GM23248 (cell line): Measurements from ENCODE around the gene MOB3C. TPM values are rescaled to one million over a fixed set of nuclear protein-coding genes. Genes with fewer than 3 reads are reported as not detected.

ENCODE experiments used
- DNase-seq: peaks from one replicate; pipeline ENCODE4 v3.0.0-alpha.2; 2015
- H2AFZ ChIP-seq: fragments of 200-600 bp; sonication (generic); 2 replicates; pipeline ENCODE4 v1.6.1; 2016; ENCODE audit warnings: antibody characterized with exemption
- H3F3A ChIP-seq: fragments of 200-600 bp; sonication (generic); 2 replicates; pipeline ENCODE4 v1.6.1; 2016; ENCODE audit warnings: mild to moderate bottlenecking, antibody characterized with exemption, mixed run types; ENCODE audit not compliant: insufficient read depth
- H3K27ac ChIP-seq: fragments of 200-600 bp; sonication (generic); 2 replicates; pipeline ENCODE4 v1.5.1; 2016; ENCODE audit warnings: mild to moderate bottlenecking
- H3K27me3 ChIP-seq: fragments of 200-600 bp; sonication (generic); replicated peaks from 2 replicates; pipeline ENCODE4 v1.6.1; 2016; ENCODE audit warnings: mild to moderate bottlenecking; ENCODE audit not compliant: insufficient read depth
- H3K36me3 ChIP-seq: fragments of 200-600 bp; sonication (generic); 2 replicates; pipeline ENCODE4 v1.6.1; 2016; ENCODE audit warnings: low read depth, mild to moderate bottlenecking
- H3K4me1 ChIP-seq: fragments of 200-600 bp; sonication (generic); 2 replicates; pipeline ENCODE4 v1.6.1; 2016; ENCODE audit warnings: mild to moderate bottlenecking; ENCODE audit not compliant: insufficient read depth
- H3K4me2 ChIP-seq: fragments of 200-600 bp; sonication (generic); one replicate; pipeline ENCODE4 v1.6.1; 2016; ENCODE audit warnings: mild to moderate bottlenecking; ENCODE audit not compliant: unreplicated experiment
- H3K4me3 ChIP-seq: fragments of 200-600 bp; sonication (generic); 2 replicates; pipeline ENCODE4 v1.5.1; 2016; ENCODE audit warnings: mild to moderate bottlenecking
- H3K79me2 ChIP-seq: fragments of 200-600 bp; sonication (generic); 2 replicates; pipeline ENCODE4 v1.6.1; 2016; ENCODE audit warnings: mild to moderate bottlenecking; ENCODE audit not compliant: insufficient read depth
- H3K9ac ChIP-seq: fragments of 200-600 bp; sonication (generic); 2 replicates; pipeline ENCODE4 v1.6.1; 2016; ENCODE audit warnings: mild to moderate bottlenecking
- H3K9me2 ChIP-seq: fragments of 200-600 bp; sonication (generic); 2 replicates; pipeline ENCODE4 v1.6.1; 2016; ENCODE audit warnings: mixed run types, mild to moderate bottlenecking, moderate library complexity; ENCODE audit not compliant: insufficient read depth
- H3K9me3 ChIP-seq: fragments of 200-600 bp; sonication (generic); one replicate; pipeline ENCODE4 v1.6.1; 2017; ENCODE audit warnings: low read depth
- H4K20me1 ChIP-seq: fragments of 200-600 bp; sonication (generic); 2 replicates; pipeline ENCODE4 v1.6.0; 2016; ENCODE audit not compliant: insufficient read depth
- EZH2 ChIP-seq: fragments of 200-600 bp; sonication (generic); IDR thresholded peaks from 2 replicates; pipeline ENCODE4 v1.6.1; 2018; ENCODE audit warnings: antibody characterized with exemption, mild to moderate bottlenecking; ENCODE audit not compliant: insufficient read depth, poor library complexity, severe bottlenecking
- EZH2phosphoT487 ChIP-seq: fragments of 200-600 bp; sonication (generic); IDR thresholded peaks from 2 replicates; pipeline ENCODE4 v1.6.1; 2018; ENCODE audit warnings: antibody characterized with exemption, moderate library complexity, mild to moderate bottlenecking, low read depth; ENCODE audit not compliant: insufficient read depth
- WGBS, 2 experiments: methylation state at CpG; one replicate each; pipeline ENCODE4 v1.1.6; 2015 to 2017; ENCODE audit warnings: low lambda C conversion rate in 2 of 2, low coverage in 1 of 2; ENCODE audit errors: missing lambda C conversion rate in 2 of 2; 5-methylcytosine and 5-hydroxymethylcytosine counted together
- in situ Hi-C: fragments of 300-500 bp; cut with MboI; formaldehyde crosslinking; loops from 2 replicates; pipeline ENCODE4 v1.15.0; 2020
- polyA plus RNA-seq: library from polyadenylated mRNA; unstranded; fragments of >200 nt; fragmentation: Nextera tagmentation; extraction: Ambion mirVana; gene quantifications from 2 replicates; pipeline ENCODE4 v1.2.1, GENCODE V29; 2016
- total RNA-seq: library from RNA; depleted of rRNA; stranded (reverse); fragments of >200 nt; shearing (Covaris generic); gene quantifications from 2 replicates; pipeline ENCODE4 v1.2.3, GENCODE V29; 2014

The MOB3C gene
- total and polyA plus RNA-seq, 2 experiments from 2014 or later, result 4.7 to 7.0 TPM

DNA sequence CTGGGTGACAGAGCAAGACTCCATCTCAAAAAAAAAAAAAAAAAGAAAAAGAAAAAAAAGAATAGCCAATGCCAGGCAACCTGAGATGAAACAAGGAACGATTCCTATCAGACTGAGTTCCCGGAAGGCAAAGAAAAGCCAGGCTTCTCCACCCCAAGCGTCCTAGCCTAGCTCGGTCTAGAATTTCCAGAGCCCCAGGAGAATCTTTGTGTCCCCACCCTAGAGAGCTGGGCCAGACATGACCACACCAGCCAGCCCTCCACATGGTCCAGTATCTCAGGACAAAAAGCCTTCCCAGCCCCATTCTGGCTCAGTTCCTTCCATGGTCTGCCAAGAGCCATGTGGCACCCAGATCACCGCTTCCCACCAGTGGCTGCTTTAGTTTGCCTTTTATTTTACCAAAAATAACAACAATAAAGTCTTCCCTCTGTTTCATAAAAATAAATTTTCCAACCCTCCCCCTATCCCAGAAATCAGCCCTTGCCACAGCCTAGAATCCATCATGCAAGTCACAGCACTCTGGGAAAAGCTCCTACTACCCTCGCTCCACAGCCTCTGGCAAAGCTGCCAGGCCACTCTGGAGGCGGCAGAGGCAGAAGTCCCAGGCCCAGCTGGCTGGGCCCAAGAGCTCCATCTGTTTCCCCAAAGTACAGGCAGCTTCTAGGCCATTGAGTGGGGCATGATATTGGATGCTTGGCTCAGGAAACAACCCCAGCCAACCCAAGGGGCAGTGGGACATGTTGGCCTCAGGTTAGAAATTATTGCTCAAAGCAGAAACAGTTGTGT lies 9.1 kb downstream of the MOB3C start:
- no peak overlapping the region for H3K27ac ChIP-seq
- no peaks in the 10 kb centered on the region for H3K9me3 ChIP-seq
- no peak overlapping the region for H2AFZ ChIP-seq

GRCh38 chr1:46606255-46606965 lies 10.2 kb downstream of the MOB3C start:
- H3K27me3 ChIP-seq, result no peaks in the 10 kb centered on the region
- H3K9me2 ChIP-seq, result no peaks in the 10 kb centered on the region
- peak; percentile 35 for DNase-seq
- H3K79me2 ChIP-seq, result 0 out of 2 replicates have a peak, but pooled peaks cover 8% of the 10 kb centered on the region
- no peak overlapping the region for H3K9ac ChIP-seq
- in situ Hi-C loops, result no loop called here
- WGBS, 2 experiments, result 48 to 52% methylated on average over 2 of the region's 2 CpGs
- H3K4me3 ChIP-seq, result no peak overlapping the region
- no peak overlapping the region for H2AFZ ChIP-seq
- no peaks in the 10 kb centered on the region for H4K20me1 ChIP-seq
- H3K9me3 ChIP-seq, result no peaks in the 10 kb centered on the region
- TF ChIP-seq EZH2phosphoT487, result no peak
- no peak for TF ChIP-seq EZH2
- H3K27ac ChIP-seq, result no peak overlapping the region
- H3K4me2 ChIP-seq, result no peak overlapping the region
- H3K36me3 ChIP-seq, result no peaks in the 10 kb centered on the region
- H3K4me1 ChIP-seq, result 0 out of 2 replicates have a peak, but pooled peaks cover 3% of the 10 kb centered on the region
- H3F3A ChIP-seq, result no peaks in the 10 kb centered on the region; the same call in none of the 2 replicates

More for the DNA sequence above, 9.1 kb downstream of the MOB3C start:
- peaks cover 10% of the 10 kb centered on the region for H3K4me1 ChIP-seq
- in situ Hi-C loops, result no loop called here
- no peak for TF ChIP-seq EZH2phosphoT487
- TF ChIP-seq EZH2, result no peak
- no peak overlapping the region for H3K4me2 ChIP-seq
- H3K27me3 ChIP-seq, result no peaks in the 10 kb centered on the region
- DNase-seq, result no peak
- no peak overlapping the region for H3K4me3 ChIP-seq
- H3K79me2 ChIP-seq, result no peaks in the 10 kb centered on the region
- H3F3A ChIP-seq, result no peaks in the 10 kb centered on the region; the same call in none of the 2 replicates
- H3K9ac ChIP-seq, result no peak overlapping the region
- no peaks in the 10 kb centered on the region for H3K36me3 ChIP-seq
- WGBS, 2 experiments, result 44 to 46% methylated on average over 7 of the region's 7 CpGs
- no peaks in the 10 kb centered on the region for H4K20me1 ChIP-seq
- H3K9me2 ChIP-seq, result no peaks in the 10 kb centered on the region

GRCh38 chr1:46605232-46605631 lies 11.4 kb downstream of the MOB3C start:
- no peaks in the 10 kb centered on the region for H3K9me3 ChIP-seq
- WGBS, 2 experiments, result 82 to 91% methylated on average over 2 of the region's 2 CpGs
- no peak overlapping the region for H3K4me3 ChIP-seq
- H3K9me2 ChIP-seq, result no peaks in the 10 kb centered on the region
- no peaks in the 10 kb centered on the region for H4K20me1 ChIP-seq
- DNase-seq, result no peak
- H3K4me2 ChIP-seq, result no peak overlapping the region
- H3K27ac ChIP-seq, result no peak overlapping the region
- 0 out of 2 replicates have a peak, but pooled peaks cover 3% of the 10 kb centered on the region for H3K4me1 ChIP-seq
- no peak overlapping the region for H3K9ac ChIP-seq
- no peaks in the 10 kb centered on the region for H3K36me3 ChIP-seq
- peaks cover 10% of the 10 kb centered on the region; the same call in 1 of the 2 replicates for H3K79me2 ChIP-seq
- no peak overlapping the region for H2AFZ ChIP-seq
- TF ChIP-seq EZH2 (no peak), EZH2phosphoT487 (no peak)
- in situ Hi-C loops, result no loop called here
- no peaks in the 10 kb centered on the region; the same call in none of the 2 replicates for H3F3A ChIP-seq
- H3K27me3 ChIP-seq, result no peaks in the 10 kb centered on the region

DNA sequence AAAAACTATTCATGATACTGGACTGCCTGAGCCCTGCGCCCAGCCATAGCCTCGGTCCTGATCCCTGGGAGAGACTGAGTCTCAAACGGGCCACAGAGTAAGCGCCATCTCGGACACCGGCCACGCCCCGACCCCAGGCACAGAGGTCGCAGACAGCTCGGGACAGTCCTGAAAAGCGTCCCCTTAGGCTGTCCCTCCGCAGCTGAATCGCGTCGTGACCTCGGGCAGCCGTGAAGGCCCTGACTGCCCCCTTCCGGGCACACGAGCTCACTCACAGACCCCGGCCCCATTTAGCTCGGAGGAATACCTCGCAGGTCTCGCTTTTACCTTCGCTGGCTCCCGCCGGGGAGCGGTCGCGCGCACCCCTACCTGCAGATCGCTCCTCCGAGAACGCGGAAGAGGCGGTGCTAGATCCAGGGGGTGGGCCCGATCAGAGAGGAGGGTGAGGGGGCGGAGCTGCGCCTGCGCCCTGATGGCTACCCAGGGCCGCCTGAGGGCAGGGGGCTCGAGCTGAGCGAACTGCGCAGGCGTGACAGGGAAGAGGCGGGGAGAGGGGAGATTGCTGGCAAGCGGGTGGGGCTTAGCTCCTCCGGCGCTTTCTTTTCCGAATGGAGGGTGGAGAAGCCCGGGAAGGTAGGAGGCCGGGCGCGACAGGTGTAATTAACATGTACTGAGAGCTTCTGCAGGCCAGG lies 12.6 kb downstream of the MOB3C start, which contains the start of gene MKNK1:
TSS of gene MKNK1 (minus strand) at position 411 of the 692 bp plus-strand sequence. CDS start 20,941 bp downstream, outside the sequence.
- WGBS, 2 experiments, result 1 to 2% methylated on average over 46 to 53 of the region's 53 CpGs
- no peak for TF ChIP-seq EZH2phosphoT487
- no peak for TF ChIP-seq EZH2
- no peaks in the 10 kb centered on the region for H3K27me3 ChIP-seq
- peaks cover 11% of the 10 kb centered on the region; the same call in 1 of the 2 replicates for H3K79me2 ChIP-seq
- H3K9ac ChIP-seq, result peak within 1 kb of the TSS; percentile 80
- H4K20me1 ChIP-seq, result no peaks in the 10 kb centered on the region
- in situ Hi-C loops, result no loop called here
- H3F3A ChIP-seq, result no peaks in the 10 kb centered on the region; the same call in none of the 2 replicates
- H3K4me3 ChIP-seq, result peak within 1 kb of the TSS; percentile 92
- H3K9me2 ChIP-seq, result no peaks in the 10 kb centered on the region
- H3K9me3 ChIP-seq, result no peaks in the 10 kb centered on the region
- 0 out of 2 replicates have a peak, but pooled peaks cover 3% of the 10 kb centered on the region for H3K4me1 ChIP-seq
- H3K4me2 ChIP-seq, result peak within 1 kb of the TSS; percentile 91
- peak within 1 kb of the TSS; percentile 96 for H2AFZ ChIP-seq
- H3K36me3 ChIP-seq, result no peaks in the 10 kb centered on the region
- peak; percentile 93 for DNase-seq
- H3K27ac ChIP-seq, result no peak within 1 kb of the TSS
